Loucy (cell line): ENCODE results near the gene ARL16.

Experiments
- H2AFZ ChIP-seq: fragments of 200-600 bp; sonication (generic); 2 replicates; pipeline ENCODE4 v1.6.0; 2016; ENCODE audit warnings: antibody characterized with exemption, mild to moderate bottlenecking, low read length, moderate library complexity
- H3F3A ChIP-seq: fragments of 200-600 bp; 2 replicates; pipeline ENCODE4 v1.6.0; 2016; ENCODE audit warnings: antibody characterized with exemption, low read depth, mild to moderate bottlenecking
- H3K27me3 ChIP-seq: fragments of 200-600 bp; sonication (generic); 2 replicates; pipeline ENCODE4 v1.6.1; 2014; ENCODE audit warnings: low read length, mild to moderate bottlenecking; ENCODE audit not compliant: insufficient read depth, poor library complexity, severe bottlenecking
- H3K36me3 ChIP-seq: fragments of 200-600 bp; sonication (generic); 2 replicates; pipeline ENCODE4 v1.6.1; 2016; ENCODE audit warnings: low read length; ENCODE audit not compliant: insufficient read depth
- H3K4me1 ChIP-seq: fragments of 200-600 bp; sonication (generic); 2 replicates; pipeline ENCODE4 v1.5.1; 2014; ENCODE audit warnings: low read length, mild to moderate bottlenecking; ENCODE audit not compliant: insufficient read depth, poor library complexity, severe bottlenecking
- H3K4me2 ChIP-seq: fragments of 200-600 bp; sonication (generic); 2 replicates; pipeline ENCODE4 v1.6.0; 2014; ENCODE audit warnings: antibody characterized with exemption, low read length, low read depth, mild to moderate bottlenecking; ENCODE audit not compliant: poor library complexity, severe bottlenecking
- H3K4me3 ChIP-seq: fragments of 200-600 bp; sonication (generic); 2 replicates; pipeline ENCODE4 v1.5.1; 2014; ENCODE audit warnings: low read length, mild to moderate bottlenecking, mixed read lengths; ENCODE audit not compliant: poor library complexity, severe bottlenecking
- H3K79me2 ChIP-seq: fragments of 200-600 bp; sonication (generic); 2 replicates; pipeline ENCODE4 v1.6.1; 2014; ENCODE audit warnings: low read length; ENCODE audit not compliant: insufficient read depth
- H3K9ac ChIP-seq: fragments of 200-600 bp; sonication (generic); 2 replicates; pipeline ENCODE4 v1.6.0; 2014; ENCODE audit warnings: mild to moderate bottlenecking, low read depth, low read length, moderate library complexity; ENCODE audit not compliant: poor library complexity, severe bottlenecking
- H3K9me2 ChIP-seq: fragments of 200-600 bp; sonication (generic); replicated peaks from 2 replicates; pipeline ENCODE4 v1.6.1; 2016; ENCODE audit warnings: low read depth, low read length, mixed read lengths
- H3K9me3 ChIP-seq: fragments of 200-600 bp; sonication (generic); 2 replicates; pipeline ENCODE4 v1.6.1; 2014; ENCODE audit warnings: mild to moderate bottlenecking, antibody characterized with exemption, low read length, low read depth; ENCODE audit not compliant: insufficient read depth
- H4K20me1 ChIP-seq: fragments of 200-600 bp; sonication (generic); 2 replicates; pipeline ENCODE4 v1.6.0; 2014; ENCODE audit warnings: antibody characterized with exemption, low read length, mild to moderate bottlenecking; ENCODE audit not compliant: insufficient read depth, poor library complexity, severe bottlenecking
- EZH2phosphoT487 ChIP-seq: fragments of 200-600 bp; IDR thresholded peaks from 2 replicates; pipeline ENCODE4 v1.6.1; 2018; ENCODE audit warnings: antibody characterized with exemption, mild to moderate bottlenecking, moderate library complexity, borderline replicate concordance
- TF ChIP-seq, protein P1 (sequence below): fragments of 200-600 bp; sonication (generic); conservative IDR thresholded peaks from 2 replicates; pipeline ENCODE4 v1.5.1; 2014; ENCODE audit warnings: mild to moderate bottlenecking, antibody characterized with exemption, low read length

Gene ARL16

GRCh38 chr17:81641825-81642489, 41.6 kb downstream of the ARL16 start:
- no peak overlapping the region for H3K4me2 ChIP-seq
- H3K9ac ChIP-seq: no peak overlapping the region
- no peaks in the 10 kb centered on the region for H3K27me3 ChIP-seq
- H3F3A ChIP-seq: no peaks in the 10 kb centered on the region
- TF ChIP-seq EZH2phosphoT487: no peak
- TF ChIP-seq, protein P1, sequence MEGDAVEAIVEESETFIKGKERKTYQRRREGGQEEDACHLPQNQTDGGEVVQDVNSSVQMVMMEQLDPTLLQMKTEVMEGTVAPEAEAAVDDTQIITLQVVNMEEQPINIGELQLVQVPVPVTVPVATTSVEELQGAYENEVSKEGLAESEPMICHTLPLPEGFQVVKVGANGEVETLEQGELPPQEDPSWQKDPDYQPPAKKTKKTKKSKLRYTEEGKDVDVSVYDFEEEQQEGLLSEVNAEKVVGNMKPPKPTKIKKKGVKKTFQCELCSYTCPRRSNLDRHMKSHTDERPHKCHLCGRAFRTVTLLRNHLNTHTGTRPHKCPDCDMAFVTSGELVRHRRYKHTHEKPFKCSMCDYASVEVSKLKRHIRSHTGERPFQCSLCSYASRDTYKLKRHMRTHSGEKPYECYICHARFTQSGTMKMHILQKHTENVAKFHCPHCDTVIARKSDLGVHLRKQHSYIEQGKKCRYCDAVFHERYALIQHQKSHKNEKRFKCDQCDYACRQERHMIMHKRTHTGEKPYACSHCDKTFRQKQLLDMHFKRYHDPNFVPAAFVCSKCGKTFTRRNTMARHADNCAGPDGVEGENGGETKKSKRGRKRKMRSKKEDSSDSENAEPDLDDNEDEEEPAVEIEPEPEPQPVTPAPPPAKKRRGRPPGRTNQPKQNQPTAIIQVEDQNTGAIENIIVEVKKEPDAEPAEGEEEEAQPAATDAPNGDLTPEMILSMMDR: no peak
- H3K79me2 ChIP-seq: no peaks in the 10 kb centered on the region
- no peaks in the 10 kb centered on the region for H3K9me3 ChIP-seq
- no peak overlapping the region for H3K4me3 ChIP-seq
- H2AFZ ChIP-seq: no peak overlapping the region
- H3K4me1 ChIP-seq: no peaks in the 10 kb centered on the region
- no peaks in the 10 kb centered on the region for H3K36me3 ChIP-seq
- no peaks in the 10 kb centered on the region for H3K9me2 ChIP-seq
- H4K20me1 ChIP-seq: no peaks in the 10 kb centered on the region

GRCh38 chr17:81640011-81640410, 43.6 kb downstream of the ARL16 start:
- TF ChIP-seq, protein P1: no peak
- no peak for TF ChIP-seq EZH2phosphoT487
- no peak overlapping the region for H3K4me2 ChIP-seq
- H3K36me3 ChIP-seq: no peaks in the 10 kb centered on the region
- no peaks in the 10 kb centered on the region for H3K27me3 ChIP-seq
- peaks cover 6% of the 10 kb centered on the region for H3K4me1 ChIP-seq
- peaks cover 18% of the 10 kb centered on the region for H3K79me2 ChIP-seq
- H3K4me3 ChIP-seq: no peak overlapping the region
- H3K9me3 ChIP-seq: no peaks in the 10 kb centered on the region
- no peaks in the 10 kb centered on the region for H3K9me2 ChIP-seq
- no peak overlapping the region for H3K9ac ChIP-seq
- H3F3A ChIP-seq: no peaks in the 10 kb centered on the region
- no peak overlapping the region for H2AFZ ChIP-seq
- peaks cover 16% of the 10 kb centered on the region for H4K20me1 ChIP-seq

- H3K79me2 ChIP-seq: peaks cover 31% of the 10 kb centered on the region
Measured at GRCh38 chr17:81638683-81639082, 44.9 kb downstream of the ARL16 start.

More at GRCh38 chr17:81638683-81639082, 44.9 kb downstream of the ARL16 start:
- TF ChIP-seq EZH2phosphoT487: no peak
- TF ChIP-seq, protein P1: no peak
- H3K9ac ChIP-seq: no peak overlapping the region
- H3K36me3 ChIP-seq: no peaks in the 10 kb centered on the region
- H3K9me3 ChIP-seq: no peaks in the 10 kb centered on the region
- H2AFZ ChIP-seq: no peak overlapping the region
- peaks cover 22% of the 10 kb centered on the region for H4K20me1 ChIP-seq
- no peak overlapping the region for H3K4me3 ChIP-seq
- no peak overlapping the region for H3K4me2 ChIP-seq
- H3F3A ChIP-seq: no peaks in the 10 kb centered on the region
- H3K27me3 ChIP-seq: no peaks in the 10 kb centered on the region
- H3K4me1 ChIP-seq: peaks cover 11% of the 10 kb centered on the region
- H3K9me2 ChIP-seq: no peaks in the 10 kb centered on the region
